Activated CD4-positive, alpha-beta T cell treated with anti-CD3 and anti-CD28 coated beads, Interleukin-2, amount 50 U/mL, for 48 hours (primary cell): ENCODE measurements around the gene USP47.

Experiments
- DNase-seq, 2 experiments: peaks; one replicate each; pipeline ENCODE4 v3.0.0-alpha.2; 2020

Gene USP47

DNA sequence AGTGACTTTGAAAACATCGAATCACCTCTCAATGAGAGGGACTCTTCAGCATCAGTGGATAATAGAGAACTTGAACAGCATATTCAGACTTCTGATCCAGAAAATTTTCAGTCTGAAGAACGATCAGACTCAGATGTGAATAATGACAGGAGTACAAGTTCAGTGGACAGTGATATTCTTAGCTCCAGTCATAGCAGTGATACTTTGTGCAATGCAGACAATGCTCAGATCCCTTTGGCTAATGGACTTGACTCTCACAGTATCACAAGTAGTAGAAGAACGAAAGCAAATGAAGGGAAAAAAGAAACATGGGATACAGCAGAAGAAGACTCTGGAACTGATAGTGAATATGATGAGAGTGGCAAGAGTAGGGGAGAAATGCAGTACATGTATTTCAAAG is 100.9 kb downstream of the USP47 start:
- no peak for DNase-seq

- DNase-seq = no peak
These were observed 102.7 kb downstream of the USP47 start for GRCh38 chr11:11944444-11944843.

GRCh38 chr11:11946180-11946579 is 104.4 kb downstream of the USP47 start:
- DNase-seq = no peak

DNA sequence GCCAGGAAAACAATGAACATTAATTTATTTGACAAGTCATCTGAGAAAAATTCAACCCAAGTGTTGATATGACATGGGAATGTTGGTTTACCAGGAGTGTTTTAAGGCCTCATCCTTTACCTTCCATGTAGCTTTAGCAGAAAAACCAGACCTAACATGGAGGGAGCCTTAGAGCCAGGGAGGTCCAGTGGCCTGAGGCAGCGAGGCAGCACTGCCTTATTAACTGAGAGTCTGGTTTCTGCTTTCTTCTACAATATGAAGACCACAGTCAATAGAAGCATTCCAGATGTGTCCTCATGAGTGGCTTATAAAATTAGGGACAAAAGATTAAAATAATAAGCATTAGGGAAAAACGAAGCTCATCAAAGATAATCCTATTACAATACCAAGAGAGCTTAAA is 105.1 kb downstream of the USP47 start:
- no peak for DNase-seq

DNA sequence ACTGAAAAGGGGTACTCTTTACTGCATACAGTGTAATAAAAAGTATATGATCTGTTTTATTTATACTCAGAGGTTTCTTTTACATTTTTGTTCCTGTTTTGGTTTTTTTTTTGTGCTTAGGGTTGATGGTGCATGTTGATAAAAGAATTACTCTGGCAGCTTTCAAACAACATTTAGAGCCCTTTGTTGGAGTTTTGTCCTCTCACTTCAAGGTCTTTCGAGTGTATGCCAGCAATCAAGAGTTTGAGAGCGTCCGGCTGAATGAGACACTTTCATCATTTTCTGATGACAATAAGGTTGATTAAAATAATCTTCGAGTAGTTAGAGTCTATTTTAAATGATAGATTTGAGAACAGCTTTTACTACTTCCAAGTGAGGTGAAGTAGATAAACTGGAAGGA is 106.1 kb downstream of the USP47 start:
- no peak for DNase-seq

DNA sequence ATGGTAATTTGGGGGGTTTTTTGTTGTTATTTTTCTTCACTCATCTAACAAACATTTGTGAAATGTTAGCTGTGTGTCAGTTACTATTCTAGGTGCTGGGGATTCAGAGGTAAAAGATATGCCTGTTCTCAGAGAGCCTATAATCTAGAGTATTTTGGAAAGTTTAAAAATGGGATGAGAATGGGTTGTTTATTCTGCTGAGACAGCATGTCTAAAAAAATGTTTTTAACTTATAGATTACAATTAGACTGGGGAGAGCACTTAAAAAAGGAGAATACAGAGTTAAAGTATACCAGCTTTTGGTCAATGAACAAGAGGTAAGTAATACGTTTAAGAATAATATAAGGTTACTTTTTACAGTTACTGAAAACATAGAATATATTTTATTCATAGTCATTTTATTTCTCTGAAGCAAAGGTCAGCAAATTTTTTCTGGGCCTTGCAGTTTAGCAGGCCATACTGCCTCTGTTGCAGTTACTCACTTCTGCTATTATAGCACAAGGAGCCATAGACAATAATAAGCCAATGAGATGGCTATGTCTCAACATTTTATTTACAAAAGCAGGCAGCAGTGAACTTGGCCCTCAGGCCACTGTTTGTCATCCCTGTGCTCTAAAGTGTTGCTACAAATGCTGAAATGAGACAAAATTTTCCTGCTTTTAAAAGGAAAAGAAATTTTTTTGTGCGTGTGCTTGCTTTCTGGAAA is 106.6 kb downstream of the USP47 start:
- DNase-seq = no peak

GRCh38 chr11:11949482-11949881 is 107.7 kb downstream of the USP47 start:
- DNase-seq = no peak

GRCh38 chr11:11952036-11952435 is 110.3 kb downstream of the USP47 start:
- no peak for DNase-seq

DNA sequence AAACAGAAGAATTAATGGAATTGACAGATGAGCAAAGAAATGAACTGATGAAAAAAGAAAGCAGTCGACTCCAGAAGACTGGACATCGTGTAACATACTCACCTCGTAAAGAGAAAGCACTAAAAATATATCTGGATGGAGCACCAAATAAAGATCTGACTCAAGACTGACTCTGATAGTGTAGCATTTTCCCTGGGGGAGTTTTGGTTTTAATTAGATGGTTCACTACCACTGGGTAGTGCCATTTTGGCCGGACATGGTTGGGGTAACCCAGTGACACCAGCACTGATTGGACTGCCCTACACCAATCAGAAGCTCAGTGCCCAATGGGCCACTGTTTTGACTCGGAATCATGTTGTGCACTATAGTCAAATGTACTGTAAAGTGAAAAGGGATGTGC is 114.2 kb downstream of the USP47 start:
- no peak for DNase-seq

DNA sequence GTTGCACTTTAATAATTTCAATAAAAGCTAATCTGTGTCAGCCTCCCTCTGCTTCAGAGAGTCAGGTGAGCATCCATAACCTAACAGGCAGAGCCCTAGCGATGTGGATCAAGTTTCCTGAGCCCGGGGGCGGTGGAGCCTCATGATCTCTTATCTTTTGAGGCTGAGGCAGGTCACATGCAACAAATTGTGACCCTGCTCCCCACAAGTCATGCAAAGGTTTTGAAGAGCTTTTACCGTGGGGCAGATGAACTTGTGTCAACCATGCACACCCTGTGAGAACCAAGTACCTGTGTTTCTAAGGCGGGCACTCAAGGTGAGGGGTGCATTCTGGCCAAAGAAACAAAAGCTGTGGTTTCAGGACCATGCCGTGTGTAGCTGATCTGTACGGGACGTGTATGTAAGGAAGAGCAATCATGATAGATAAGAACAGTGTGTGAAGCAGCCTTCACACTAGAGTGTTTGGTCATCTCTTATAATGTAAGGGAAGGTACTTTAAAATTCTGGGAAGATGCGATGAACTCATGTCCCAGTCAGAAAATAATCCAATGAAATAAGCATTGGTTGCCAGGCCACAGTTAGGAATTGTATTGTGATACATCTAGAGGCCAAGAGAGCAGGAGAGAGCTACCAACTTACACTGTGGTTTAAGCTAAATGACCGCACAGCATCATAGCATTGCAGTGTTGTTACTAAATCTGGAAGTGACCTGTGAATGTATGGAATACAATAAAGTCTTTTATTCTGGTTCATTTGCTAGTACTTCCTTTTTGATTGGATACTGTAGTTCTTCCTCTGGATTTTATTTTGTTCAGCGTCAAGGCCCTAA is 116.8 kb downstream of the USP47 start:
- DNase-seq = no peak

- no peak for DNase-seq
These were observed 117.8 kb downstream of the USP47 start for GRCh38 chr11:11959601-11960000.

- no peak for DNase-seq
These were observed 118.9 kb downstream of the USP47 start for GRCh38 chr11:11960687-11961086.

GRCh38 chr11:11961399-11962028 is 119.7 kb downstream of the USP47 start:
- no peak for DNase-seq

DNA sequence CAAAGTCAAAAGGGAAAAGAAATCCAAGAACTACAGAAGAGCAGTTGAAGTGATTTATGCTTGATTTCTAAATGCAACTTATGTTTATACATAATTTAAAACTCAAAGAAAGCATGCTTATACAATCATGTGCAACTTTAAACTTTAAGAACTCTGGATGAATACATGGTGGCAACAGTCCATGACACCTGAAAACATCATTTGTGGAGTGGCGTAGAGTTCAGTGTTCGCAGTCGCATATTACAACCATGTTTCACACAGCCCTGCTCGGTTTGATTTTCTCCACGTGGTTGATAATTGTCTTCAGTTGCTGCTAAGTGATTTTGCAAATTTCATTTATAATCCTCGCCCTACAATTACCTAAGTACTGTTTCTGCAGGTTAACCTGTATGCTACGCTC is 121.3 kb downstream of the USP47 start:
- no peak for DNase-seq

GRCh38 chr11:11963842-11964773 is 122.3 kb downstream of the USP47 start:
- no peak for DNase-seq

- no peak for DNase-seq
These were observed 123.0 kb downstream of the USP47 start for GRCh38 chr11:11964774-11965150.

DNA sequence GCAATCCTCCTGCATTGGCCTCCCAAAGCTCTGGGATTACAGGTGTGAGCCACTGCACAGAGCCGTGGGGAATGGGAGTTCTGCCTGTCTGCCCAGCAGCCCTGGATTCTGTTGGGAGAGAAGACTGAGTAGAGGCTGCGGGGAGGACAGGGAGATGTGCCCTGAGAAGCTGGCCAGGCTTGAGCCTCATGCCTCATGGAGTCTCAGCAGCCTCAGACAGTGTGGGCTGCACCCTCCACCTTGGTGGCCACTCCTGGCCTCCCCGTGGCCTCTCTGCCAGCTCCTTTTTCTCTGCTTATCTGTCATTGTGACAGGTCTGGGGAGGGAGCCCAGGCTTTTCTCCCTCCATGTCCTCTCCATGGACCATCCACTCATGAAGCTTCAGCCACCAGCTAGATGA is 123.4 kb downstream of the USP47 start:
- no peak for DNase-seq

- no peak for DNase-seq
These were observed 124.0 kb downstream of the USP47 start for GRCh38 chr11:11965656-11966353.

GRCh38 chr11:11966354-11966741 is 124.6 kb downstream of the USP47 start:
- DNase-seq = no peak

GRCh38 chr11:11966826-11967668 is 125.3 kb downstream of the USP47 start:
- DNase-seq = peak; percentile 77 to 85
